Skeletal muscle satellite cell (primary cell): ENCODE results near the gene ATP8A2.

Experiments
- H3K27me3 ChIP-seq: 2 replicates; pipeline ENCODE4 v1.7.0; 2013; ENCODE audit warnings: low read length; ENCODE audit not compliant: control insufficient read depth, insufficient read depth
- H3K36me3 ChIP-seq: 2 replicates; pipeline ENCODE4 v1.7.0; 2013; ENCODE audit warnings: mild to moderate bottlenecking, control low read depth, low read length; ENCODE audit not compliant: insufficient read depth
- H3K4me1 ChIP-seq: 2 replicates; pipeline ENCODE4 v1.7.0; 2013; ENCODE audit warnings: low read length; ENCODE audit not compliant: control insufficient read depth, insufficient read depth
- H3K4me2 ChIP-seq: 2 replicates; pipeline ENCODE4 v1.7.0; 2013; ENCODE audit warnings: mild to moderate bottlenecking, low read length
- H3K4me3 ChIP-seq: 2 replicates; pipeline ENCODE4 v1.7.0; 2013; ENCODE audit warnings: low read length
- H3K9ac ChIP-seq: 2 replicates; pipeline ENCODE4 v1.7.0; 2013; ENCODE audit warnings: mild to moderate bottlenecking, low read depth, low read length, moderate library complexity
- H3K9me3 ChIP-seq: replicated peaks from 2 replicates; pipeline ENCODE4 v1.7.0; 2013; ENCODE audit warnings: mild to moderate bottlenecking, control low read depth, low read length

ATP8A2 gene

GRCh38 chr13:25675060-25675459 is 303.3 kb downstream of the ATP8A2 start:
- H3K4me3 ChIP-seq, result no peak overlapping the region
- no peaks in the 10 kb centered on the region for H3K36me3 ChIP-seq
- H3K9ac ChIP-seq, result no peak overlapping the region
- H3K4me1 ChIP-seq, result no peaks in the 10 kb centered on the region
- no peak overlapping the region for H3K4me2 ChIP-seq
- H3K27me3 ChIP-seq, result peaks cover 4% of the 10 kb centered on the region
- no peaks in the 10 kb centered on the region for H3K9me3 ChIP-seq

- no peaks in the 10 kb centered on the region for H3K4me1 ChIP-seq
- no peaks in the 10 kb centered on the region for H3K9me3 ChIP-seq
- no peak overlapping the region for H3K4me2 ChIP-seq
- H3K4me3 ChIP-seq, result no peak overlapping the region
- H3K9ac ChIP-seq, result no peak overlapping the region
- H3K36me3 ChIP-seq, result no peaks in the 10 kb centered on the region
- peaks cover 4% of the 10 kb centered on the region for H3K27me3 ChIP-seq
Measured at GRCh38 chr13:25677956-25678355, 306.2 kb downstream of the ATP8A2 start.

- Histone ChIP-seq H3K27me3 (peaks cover 4% of the 10 kb centered on the region), H3K36me3 (no peaks in the 10 kb centered on the region), H3K4me2 (no peak overlapping the region), H3K9ac (no peak overlapping the region), H3K4me3 (no peak overlapping the region), H3K4me1 (no peaks in the 10 kb centered on the region), H3K9me3 (no peaks in the 10 kb centered on the region)
Measured at GRCh38 chr13:25678398-25678797, 306.6 kb downstream of the ATP8A2 start.

GRCh38 chr13:25679159-25679558 is 307.4 kb downstream of the ATP8A2 start:
- H3K9me3 ChIP-seq, result no peaks in the 10 kb centered on the region
- H3K27me3 ChIP-seq, result peaks cover 4% of the 10 kb centered on the region

GRCh38 chr13:25679936-25680335 is 308.2 kb downstream of the ATP8A2 start:
- Histone ChIP-seq H3K9me3 (no peaks in the 10 kb centered on the region), H3K4me3 (no peak overlapping the region), H3K9ac (no peak overlapping the region), H3K27me3 (peaks cover 4% of the 10 kb centered on the region), H3K4me1 (no peaks in the 10 kb centered on the region), H3K4me2 (no peak overlapping the region), H3K36me3 (no peaks in the 10 kb centered on the region)

More at GRCh38 chr13:25679159-25679558, 307.4 kb downstream of the ATP8A2 start:
- no peak overlapping the region for H3K4me2 ChIP-seq
- H3K4me1 ChIP-seq, result no peaks in the 10 kb centered on the region
- H3K4me3 ChIP-seq, result no peak overlapping the region
- no peak overlapping the region for H3K9ac ChIP-seq
- no peaks in the 10 kb centered on the region for H3K36me3 ChIP-seq

- Histone ChIP-seq H3K9me3 (no peaks in the 10 kb centered on the region), H3K4me1 (no peaks in the 10 kb centered on the region), H3K27me3 (no peaks in the 10 kb centered on the region), H3K4me2 (no peak overlapping the region), H3K36me3 (no peaks in the 10 kb centered on the region), H3K9ac (no peak overlapping the region), H3K4me3 (no peak overlapping the region)
Measured at GRCh38 chr13:25682276-25682675, 310.5 kb downstream of the ATP8A2 start.

- peaks cover 6% of the 10 kb centered on the region for H3K4me1 ChIP-seq
Measured at GRCh38 chr13:25683056-25683455, 311.3 kb downstream of the ATP8A2 start.

GRCh38 chr13:25683662-25684370 is 312.0 kb downstream of the ATP8A2 start:
- H3K9ac ChIP-seq, result no peak overlapping the region
- H3K4me2 ChIP-seq, result no peak overlapping the region
- H3K36me3 ChIP-seq, result no peaks in the 10 kb centered on the region
- H3K27me3 ChIP-seq, result no peaks in the 10 kb centered on the region
- H3K9me3 ChIP-seq, result no peaks in the 10 kb centered on the region
- no peak overlapping the region for H3K4me3 ChIP-seq
- peaks cover 13% of the 10 kb centered on the region for H3K4me1 ChIP-seq

More at GRCh38 chr13:25683056-25683455, 311.3 kb downstream of the ATP8A2 start:
- Histone ChIP-seq H3K27me3 (no peaks in the 10 kb centered on the region), H3K4me2 (no peak overlapping the region), H3K4me3 (no peak overlapping the region), H3K9me3 (no peaks in the 10 kb centered on the region), H3K36me3 (no peaks in the 10 kb centered on the region), H3K9ac (no peak overlapping the region)

- H3K9ac ChIP-seq, result no peak overlapping the region
- H3K4me1 ChIP-seq, result peaks cover 13% of the 10 kb centered on the region
- no peaks in the 10 kb centered on the region for H3K36me3 ChIP-seq
- H3K4me3 ChIP-seq, result no peak overlapping the region
- H3K4me2 ChIP-seq, result no peak overlapping the region
- H3K9me3 ChIP-seq, result no peaks in the 10 kb centered on the region
- H3K27me3 ChIP-seq, result no peaks in the 10 kb centered on the region
Measured at GRCh38 chr13:25684491-25684890, 312.7 kb downstream of the ATP8A2 start.

- H3K4me3 ChIP-seq, result no peak overlapping the region
- peaks cover 17% of the 10 kb centered on the region for H3K4me1 ChIP-seq
- no peaks in the 10 kb centered on the region for H3K9me3 ChIP-seq
- no peak overlapping the region for H3K4me2 ChIP-seq
- H3K9ac ChIP-seq, result no peak overlapping the region
- no peaks in the 10 kb centered on the region for H3K27me3 ChIP-seq
- H3K36me3 ChIP-seq, result no peaks in the 10 kb centered on the region
Measured at GRCh38 chr13:25686831-25687470, 315.2 kb downstream of the ATP8A2 start.

- H3K4me2 ChIP-seq, result peak overlapping the region; percentile 53
- no peak overlapping the region for H3K4me3 ChIP-seq
- H3K9me3 ChIP-seq, result no peaks in the 10 kb centered on the region
- no peaks in the 10 kb centered on the region for H3K27me3 ChIP-seq
- H3K9ac ChIP-seq, result peak overlapping the region; percentile 33
- H3K4me1 ChIP-seq, result peaks cover 19% of the 10 kb centered on the region
- H3K36me3 ChIP-seq, result no peaks in the 10 kb centered on the region
Measured at GRCh38 chr13:25687471-25688225, 315.9 kb downstream of the ATP8A2 start.
